Embryonic facial prominence (tissue), 1 donor: ENCODE results near the gene TCF25.
"Not testable (repeated sequence)": the region's sequence is repeated elsewhere in the genome, so short reads cannot be mapped to it uniquely, and the experiment has no call there.

Experiments
- DNase-seq: peaks from one replicate; pipeline ENCODE4 v3.0.0-alpha.2; 2016; ENCODE audit errors: extremely low spot score

The TCF25 gene

GRCh38 chr16:89918453-89919347, 45.3 kb downstream of the TCF25 start, which contains the start of gene MC1R:
Gene MC1R, plus strand, starts transcription at chr16:89918862. Its CDS starts 397 bp downstream, at chr16:89919259.
- no peak for DNase-seq

GRCh38 chr16:89919535-89920406, 46.4 kb downstream of the TCF25 start:
- no peak for DNase-seq

GRCh38 chr16:89920723-89921122, 47.3 kb downstream of the TCF25 start:
- DNase-seq: no peak

- DNase-seq: no peak
These were observed 47.8 kb downstream of the TCF25 start for GRCh38 chr16:89921131-89921701.

- DNase-seq: no peak
These were observed 48.5 kb downstream of the TCF25 start for GRCh38 chr16:89921702-89922476.

GRCh38 chr16:89922477-89922883, 49.1 kb downstream of the TCF25 start:
- no peak for DNase-seq

- DNase-seq: no peak
These were observed 49.7 kb downstream of the TCF25 start, which contains the start of gene TUBB3 for GRCh38 chr16:89922884-89923639. Gene TUBB3, plus strand, starts transcription at chr16:89923342. Its CDS starts 60 bp downstream, at chr16:89923402.

GRCh38 chr16:89923640-89924296, 50.4 kb downstream of the TCF25 start:
- no peak for DNase-seq

GRCh38 chr16:89924297-89924924, 51.0 kb downstream of the TCF25 start:
- DNase-seq: peak; percentile 52

- DNase-seq: no peak
These were observed 51.5 kb downstream of the TCF25 start for GRCh38 chr16:89924925-89925307.

GRCh38 chr16:89925596-89926079, 52.2 kb downstream of the TCF25 start:
- no peak for DNase-seq

- DNase-seq: no peak
These were observed 58.0 kb downstream of the TCF25 start for GRCh38 chr16:89931305-89931896.

GRCh38 chr16:89931964-89932363, 58.6 kb downstream of the TCF25 start:
- no peak for DNase-seq

- not testable (repeated sequence) for DNase-seq
These were observed 60.6 kb downstream of the TCF25 start for GRCh38 chr16:89934019-89934418.

- DNase-seq: no peak
These were observed 61.5 kb downstream of the TCF25 start for GRCh38 chr16:89934611-89935553.

- not testable (repeated sequence) for DNase-seq
These were observed 62.2 kb downstream of the TCF25 start for GRCh38 chr16:89935620-89936019.

- no peak for DNase-seq
These were observed 62.6 kb downstream of the TCF25 start for GRCh38 chr16:89936034-89936433.

GRCh38 chr16:89936508-89936907, 63.1 kb downstream of the TCF25 start:
- no peak for DNase-seq
